ENCODE data around the gene FNBP1. TPM values are rescaled to one million over a fixed set of nuclear protein-coding genes. Genes with fewer than 3 reads are reported as not detected.
"Not testable (repeated sequence)": the region's sequence is repeated elsewhere in the genome, so short reads cannot be mapped to it uniquely, and the experiment has no call there.

FNBP1 gene
- total RNA-seq, 2 donors from 2014 or later: 27.2 to 53.0 TPM

DNA sequence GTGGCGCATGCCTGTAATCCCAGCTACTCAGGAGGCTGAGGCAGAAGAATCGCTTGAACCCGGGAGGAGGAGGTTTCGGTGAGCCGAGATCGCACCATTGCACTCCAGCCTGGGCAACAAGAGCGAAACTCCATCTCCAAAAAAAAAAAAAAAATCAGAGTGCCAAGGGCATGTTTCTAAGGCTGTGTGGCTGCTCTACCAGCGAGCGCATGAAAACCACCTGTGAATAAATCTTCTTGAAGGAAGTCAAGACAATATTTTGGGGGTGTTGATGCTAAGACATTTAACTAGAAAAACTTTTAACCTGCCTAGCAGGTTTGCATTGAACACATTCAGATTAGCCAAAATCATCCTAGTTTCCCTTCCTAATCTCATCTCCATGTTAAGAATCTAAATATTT, 62.8 kb downstream of the FNBP1 start:
- ATAC-seq; DNase-seq; intact Hi-C loops (cut with DNase I, micrococcal nuclease): not testable (repeated sequence)

DNA sequence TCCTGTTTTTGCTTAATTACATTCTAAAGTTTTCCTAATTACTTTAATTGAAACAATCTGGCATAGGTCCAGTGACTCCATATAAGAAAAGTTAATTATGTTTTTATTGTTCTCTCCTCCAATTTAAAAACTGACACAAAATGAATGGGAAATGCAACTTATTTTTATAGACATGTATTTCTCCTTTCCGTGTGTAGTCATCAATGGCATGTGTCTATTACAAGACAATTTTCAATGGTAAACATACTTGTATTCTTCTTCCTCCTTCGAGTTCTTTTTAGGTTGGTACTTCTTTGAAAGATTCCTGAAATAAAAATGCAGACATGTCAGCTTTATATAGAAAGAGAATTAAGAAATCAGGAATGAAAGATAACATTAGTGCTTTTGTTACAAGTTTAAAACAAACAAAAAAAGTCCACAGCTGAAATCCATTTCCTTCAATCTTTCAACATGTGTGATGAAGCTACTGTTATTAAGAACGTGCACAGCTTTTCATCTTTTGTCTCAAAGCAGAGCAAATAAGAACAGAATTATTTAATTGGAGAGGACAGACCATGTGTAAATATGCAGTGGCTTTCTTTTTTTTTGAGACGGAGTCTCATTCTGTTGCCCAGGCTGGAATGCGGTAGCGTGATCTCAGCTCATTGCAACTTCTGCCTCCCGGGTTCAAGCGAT, 63.8 kb downstream of the FNBP1 start:
- intact Hi-C loops (cut with DNase I, micrococcal nuclease): no loop called here
- no peak for DNase-seq
- ATAC-seq: no peak

DNA sequence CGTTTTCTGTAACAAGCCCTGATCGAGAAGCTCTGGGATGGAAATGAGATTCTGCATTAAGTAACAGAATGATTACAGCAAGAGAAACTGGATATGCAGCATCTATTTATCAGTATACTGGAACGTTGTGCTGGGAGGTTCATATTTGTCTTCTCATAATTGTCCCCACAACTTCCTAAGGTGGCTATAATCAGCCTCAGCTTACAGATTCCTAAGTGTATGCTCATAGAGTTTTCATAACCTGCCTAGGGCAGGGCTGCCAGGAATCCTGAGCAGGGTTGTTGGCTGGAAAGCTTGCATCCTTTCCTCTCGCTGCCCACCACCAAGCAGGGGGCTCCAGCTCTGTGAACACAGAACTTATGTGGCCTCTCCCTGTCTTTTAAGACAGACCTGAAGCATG, 70.2 kb downstream of the FNBP1 start:
- no peak for DNase-seq
- ATAC-seq: no peak
- intact Hi-C loops (cut with DNase I, micrococcal nuclease): no loop called here

DNA sequence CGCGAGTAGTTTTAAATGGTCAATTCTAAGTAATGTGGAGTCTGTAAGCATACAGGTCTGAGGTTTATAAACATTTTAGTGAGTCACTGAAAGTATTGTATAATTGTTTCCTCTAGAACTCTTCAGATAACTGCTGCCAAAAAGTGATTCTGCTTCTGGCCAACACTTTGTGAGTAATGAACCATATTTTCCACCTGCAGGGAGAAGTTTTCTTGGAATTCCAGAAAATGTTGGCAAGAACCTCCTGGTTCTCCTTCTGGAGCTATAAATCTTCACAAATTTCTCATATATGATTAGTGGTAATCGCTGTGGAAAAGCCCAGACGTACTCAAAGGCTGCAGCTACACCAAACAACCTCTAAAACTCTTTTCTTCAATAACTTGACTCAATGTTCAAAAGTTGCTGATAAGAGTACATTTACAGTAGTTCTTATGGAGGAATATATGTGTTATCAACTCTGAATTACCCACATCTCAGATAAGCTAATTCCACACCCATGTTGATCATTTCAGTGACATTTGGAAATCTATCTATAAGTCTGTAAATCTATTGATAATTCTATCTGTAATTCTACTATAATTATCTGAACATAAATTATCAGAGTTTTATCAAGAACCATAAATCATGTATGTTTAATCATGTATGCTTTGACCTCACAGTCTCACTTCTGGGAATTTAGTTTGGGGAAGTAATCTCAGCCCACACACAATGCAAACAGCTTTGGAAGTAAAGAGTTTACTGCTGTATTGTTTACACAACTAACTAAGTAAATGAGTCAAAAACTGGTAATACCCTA, 74.1 kb downstream of the FNBP1 start:
- intact Hi-C loops (cut with DNase I, micrococcal nuclease): loop anchor here in 1 of 2 donors (10.0 kb wide), 1 partner anchor 76 kb away; the partner anchor contains the start of gene FNBP1
- ATAC-seq (peak; percentile 77), DNase-seq (no peak)

DNA sequence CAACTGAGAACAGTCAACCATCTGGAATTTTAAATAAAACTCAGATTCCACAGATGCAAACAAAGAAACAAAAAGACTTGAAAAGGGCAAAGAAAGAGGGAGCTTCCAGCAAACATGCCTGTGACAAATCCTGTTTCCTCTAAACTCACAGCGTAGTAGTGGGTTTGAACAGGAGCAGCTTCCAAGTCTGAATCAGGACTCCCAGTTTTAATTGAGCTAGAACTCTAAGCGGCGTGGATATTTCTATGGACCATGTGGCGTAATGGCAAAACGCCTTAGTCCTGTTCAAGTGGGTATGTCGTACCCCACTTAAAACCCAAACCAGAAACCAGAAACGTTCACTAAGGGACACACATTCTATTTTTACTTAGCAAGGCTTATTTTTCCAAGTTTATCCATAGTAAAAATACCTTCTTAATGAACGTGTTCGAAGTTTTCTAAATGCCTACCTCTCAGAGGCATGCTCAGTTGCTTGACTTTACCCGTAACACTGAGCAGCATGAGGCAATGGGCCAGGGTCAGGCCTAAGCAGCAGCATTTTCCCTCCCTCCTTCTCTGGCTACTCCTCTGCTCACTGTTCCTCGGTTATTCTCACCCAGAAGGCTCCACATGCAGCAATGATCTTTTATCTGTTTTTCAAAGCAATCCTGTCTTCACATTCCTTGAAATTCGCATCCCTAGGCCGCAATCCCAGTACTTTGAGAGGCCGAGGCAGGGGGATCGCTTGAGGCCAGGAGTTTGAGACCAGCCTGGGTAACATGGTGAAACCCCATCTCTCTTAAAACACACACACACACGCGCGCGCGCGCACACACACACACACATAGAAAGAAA, 77.9 kb downstream of the FNBP1 start:
- no peak for DNase-seq
- no peak for ATAC-seq
- intact Hi-C loops (cut with DNase I, micrococcal nuclease): loop anchor here in 1 of 2 donors (10.0 kb wide), 1 partner anchor 80 kb away; the partner anchor contains the start of gene FNBP1

DNA sequence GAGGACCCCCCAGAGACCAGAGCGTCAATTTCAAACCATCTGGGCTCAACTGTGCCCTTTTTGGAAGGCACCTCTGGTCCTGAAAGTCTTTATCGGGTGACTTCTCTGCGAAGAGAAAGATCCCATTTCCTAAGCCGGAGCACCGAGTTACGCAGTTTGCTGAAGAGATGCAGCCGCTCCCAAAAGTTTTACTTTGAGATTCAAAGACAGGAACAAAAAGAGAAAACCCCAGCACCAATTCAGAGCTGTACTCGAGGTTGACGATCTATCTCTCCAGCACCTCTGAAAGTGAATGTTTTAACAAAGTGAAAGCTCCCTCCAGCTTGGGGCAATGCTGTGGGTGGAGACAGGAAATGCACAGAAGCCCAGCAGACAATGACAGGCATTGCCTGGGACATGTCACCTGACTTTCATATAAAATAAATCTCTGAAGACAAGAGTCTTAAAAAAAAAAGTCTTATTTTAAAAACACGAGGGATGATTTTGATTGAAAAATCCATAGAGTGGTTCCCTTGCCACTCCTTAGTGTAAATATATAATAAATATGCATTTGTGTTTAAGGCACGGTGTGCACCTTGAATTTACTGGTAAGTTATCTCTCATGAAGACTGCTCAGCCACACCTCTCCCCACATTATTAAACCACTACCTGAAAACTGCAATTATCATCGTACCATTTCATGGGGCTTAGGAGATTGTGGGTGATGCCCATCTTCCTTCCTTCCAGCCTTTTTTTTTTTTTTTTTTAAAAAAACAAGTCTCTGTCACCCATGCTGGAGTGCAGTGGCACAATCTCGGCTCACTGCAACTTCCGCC, 79.9 kb downstream of the FNBP1 start:
- peak; percentile 52 to 69 for DNase-seq
- peak; percentile 97 for ATAC-seq
- intact Hi-C loops (cut with DNase I, micrococcal nuclease): loop anchor here in 1 of 2 donors (10.0 kb wide), 1 partner anchor 82 kb away; the partner anchor contains the start of gene FNBP1

DNA sequence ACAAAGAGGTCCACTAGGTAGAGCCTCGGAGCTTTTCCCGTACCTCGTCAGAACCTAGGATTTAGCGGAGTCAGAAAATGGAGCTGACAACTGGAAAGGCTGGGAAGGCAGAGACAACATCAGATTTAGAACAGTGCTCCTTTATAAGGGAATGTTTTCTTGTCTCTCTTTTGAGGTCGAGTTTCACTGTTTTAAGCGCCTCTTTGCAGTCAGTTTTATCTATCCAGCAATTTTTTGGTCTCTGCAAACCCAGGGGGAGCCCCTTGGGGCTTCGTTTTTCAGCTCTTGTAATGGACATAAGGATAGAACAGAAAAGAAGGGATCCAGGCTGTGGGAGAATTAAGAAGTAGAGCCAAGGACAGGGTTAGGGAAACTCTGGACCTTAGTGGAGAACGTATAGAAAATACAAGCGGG, 80.5 kb downstream of the FNBP1 start:
- intact Hi-C loops (cut with DNase I, micrococcal nuclease): loop anchor here in 1 of 2 donors (10.0 kb wide), 1 partner anchor 82 kb away; the partner anchor contains the start of gene FNBP1
- ATAC-seq: peak; percentile 37

GRCh38 chr9:129958796-129959195, 84.2 kb downstream of the FNBP1 start:
- no peak for DNase-seq
- no peak for ATAC-seq
- intact Hi-C loops (cut with DNase I, micrococcal nuclease): no loop called here

More for the DNA sequence above, 80.5 kb downstream of the FNBP1 start:
- no peak for DNase-seq

DNA sequence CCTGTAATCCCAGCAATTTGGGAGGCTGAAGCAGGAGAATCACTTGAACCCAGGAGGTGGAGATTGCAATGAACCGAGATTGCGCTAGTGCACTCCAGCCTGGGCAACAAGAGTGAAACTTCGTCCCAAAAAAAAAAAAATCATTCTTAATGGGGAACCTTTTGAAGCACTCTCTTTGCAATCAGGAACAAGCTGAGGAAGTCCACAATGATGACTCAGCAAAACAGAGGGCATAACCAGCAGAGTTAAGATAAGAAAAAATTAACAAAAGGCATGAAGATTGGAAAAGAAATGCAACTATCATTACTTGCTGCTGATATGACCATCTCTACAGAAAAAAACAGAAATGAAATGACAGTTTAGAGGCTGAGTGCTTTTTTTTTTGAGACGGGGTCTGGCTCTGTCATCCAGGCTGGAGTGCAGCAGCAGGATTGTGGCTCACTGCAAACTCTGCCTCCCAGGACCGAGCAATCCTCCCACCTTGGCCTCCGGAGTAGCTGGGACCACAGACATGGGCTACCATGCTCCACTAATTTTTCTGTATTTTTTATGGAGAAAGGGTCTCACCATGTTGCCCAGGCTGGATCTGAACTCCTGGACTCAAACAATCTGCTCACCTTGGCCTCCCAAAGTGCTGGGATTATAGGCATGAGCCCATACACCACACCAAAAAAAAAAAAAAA, 88.0 kb downstream of the FNBP1 start:
- ATAC-seq: no peak

GRCh38 chr9:129953736-129954135, 89.3 kb downstream of the FNBP1 start:
- no peak for ATAC-seq
- DNase-seq: no peak
- intact Hi-C loops (cut with DNase I, micrococcal nuclease): no loop called here

More for the DNA sequence above, 88.0 kb downstream of the FNBP1 start:
- intact Hi-C loops (cut with DNase I, micrococcal nuclease): no loop called here
- DNase-seq: no peak

GRCh38 chr9:129952337-129952736, 90.7 kb downstream of the FNBP1 start:
- intact Hi-C loops (cut with DNase I, micrococcal nuclease): no loop called here
- no peak for ATAC-seq
- no peak for DNase-seq

GRCh38 chr9:129949821-129950220, 93.2 kb downstream of the FNBP1 start:
- no peak for ATAC-seq
- intact Hi-C loops (cut with DNase I, micrococcal nuclease): no loop called here
- no peak for DNase-seq

DNA sequence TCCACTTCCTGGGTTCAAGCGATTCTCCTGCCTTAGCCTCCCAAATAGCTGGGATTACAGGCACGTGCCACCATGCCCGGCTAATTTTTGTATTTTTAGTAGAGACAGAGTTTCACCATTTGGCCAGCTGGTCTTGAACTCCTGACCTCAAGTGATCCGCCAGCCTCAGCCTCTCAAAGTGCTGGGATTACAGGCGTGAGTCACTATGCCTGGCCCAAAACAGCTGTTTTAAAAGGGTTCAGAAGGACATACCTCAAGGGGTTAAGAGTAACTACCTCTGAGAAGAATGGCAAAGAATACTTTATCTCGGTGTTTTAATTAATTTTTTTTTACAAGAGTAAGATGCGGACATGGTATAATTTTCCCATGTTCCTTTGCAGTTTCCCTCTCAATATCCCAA, 94.4 kb downstream of the FNBP1 start:
- ATAC-seq; intact Hi-C loops (cut with DNase I, micrococcal nuclease); DNase-seq: not testable (repeated sequence)

DNA sequence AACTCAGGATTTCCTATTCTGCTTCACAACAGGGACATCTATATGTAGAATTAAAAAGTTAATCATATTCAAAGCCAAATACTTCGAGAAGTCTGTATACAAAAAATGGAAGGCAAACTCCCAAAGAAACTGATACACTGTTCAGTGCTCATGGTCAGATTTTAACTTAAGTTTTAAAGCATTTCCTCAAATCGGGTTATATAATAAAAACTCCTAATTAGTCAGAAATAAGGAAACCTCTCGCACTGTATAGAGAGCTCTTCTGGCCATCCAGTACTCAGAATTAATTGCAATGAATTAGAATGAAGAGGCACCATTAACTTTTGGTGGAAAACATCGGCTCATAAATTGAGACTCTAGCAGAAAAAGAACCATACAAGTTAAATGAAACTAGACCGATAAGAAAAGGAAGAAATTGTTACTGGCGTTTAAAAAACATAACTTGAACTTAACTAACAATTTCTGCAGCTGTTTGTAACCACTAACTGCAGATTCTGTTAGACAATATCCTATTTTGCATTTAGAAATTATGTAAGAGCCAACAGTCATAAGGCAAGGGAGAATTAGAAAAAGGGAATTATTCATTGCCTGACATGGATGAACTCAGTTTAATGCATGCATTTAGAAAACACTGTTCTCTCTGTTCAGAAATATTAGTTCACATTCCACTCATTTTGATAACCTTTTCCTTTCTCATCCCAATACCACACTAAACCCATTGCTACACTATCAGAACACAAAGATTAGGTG, 96.6 kb downstream of the FNBP1 start:
- no peak for ATAC-seq
- intact Hi-C loops (cut with DNase I, micrococcal nuclease): no loop called here
- no peak for DNase-seq

- intact Hi-C loops (cut with DNase I, micrococcal nuclease): no loop called here
- ATAC-seq: peak; percentile 17
Measured at GRCh38 chr9:129945314-129945713, 97.7 kb downstream of the FNBP1 start.

DNA sequence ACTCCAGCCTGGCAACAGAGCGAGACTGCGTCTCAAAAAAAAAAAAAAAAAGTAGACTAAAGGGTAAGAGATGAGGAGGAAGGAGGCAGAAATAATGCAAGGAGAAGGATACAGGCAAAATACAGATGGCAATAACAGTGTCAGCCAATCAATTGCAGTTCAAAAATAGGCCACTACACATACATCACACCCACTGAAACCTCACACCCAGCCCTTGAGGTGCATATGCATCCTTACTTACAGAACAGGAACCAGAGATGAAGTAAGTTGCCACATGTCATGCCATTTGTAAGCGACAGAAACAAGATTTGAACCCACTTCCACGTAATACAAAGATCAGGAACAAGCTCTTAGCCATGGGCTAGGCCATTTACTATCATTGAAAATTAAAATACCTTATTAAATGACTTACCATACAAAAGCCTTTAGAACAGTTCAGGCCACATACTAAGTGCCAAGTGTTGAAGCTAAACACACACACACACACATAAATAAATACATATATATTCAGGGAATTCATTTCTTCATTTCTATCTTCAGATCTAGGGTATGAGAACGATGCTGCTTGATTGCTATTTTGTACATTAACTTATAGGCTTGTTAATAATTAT, 98.4 kb downstream of the FNBP1 start:
- DNase-seq: no peak
- intact Hi-C loops (cut with DNase I, micrococcal nuclease): no loop called here
- peak; percentile 28 for ATAC-seq

More at GRCh38 chr9:129945314-129945713, 97.7 kb downstream of the FNBP1 start:
- DNase-seq: no peak

DNA sequence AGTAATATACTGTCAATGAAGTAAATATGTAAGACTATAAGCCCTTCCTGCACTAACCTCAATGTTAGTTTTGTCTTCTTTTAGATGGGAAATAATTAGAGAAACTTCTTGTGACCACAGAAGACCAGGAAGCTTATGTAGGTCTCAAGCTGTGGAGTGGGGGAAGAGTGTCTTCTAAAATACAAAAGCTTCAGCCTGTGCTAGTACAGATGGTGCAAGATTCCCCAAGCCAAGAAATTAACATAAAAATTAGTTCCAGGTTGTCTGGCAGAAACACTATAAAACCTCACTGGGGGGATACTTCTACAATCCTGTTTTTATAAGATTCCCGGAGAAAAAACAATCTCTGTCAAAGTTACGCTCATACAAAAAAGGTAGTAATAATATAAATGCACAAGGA, 103.6 kb downstream of the FNBP1 start:
- DNase-seq (no peak), ATAC-seq (no peak)
- intact Hi-C loops (cut with DNase I, micrococcal nuclease): no loop called here
